Lower lobe of right lung (tissue), 2 donors: ENCODE results near the gene XYLT1. TPM values are rescaled to one million over a fixed set of nuclear protein-coding genes. Genes with fewer than 3 reads are reported as not detected.

ENCODE experiments used
- ATAC-seq, 2 donors: fragments of 200-7000 bp; cut with Tn5 transposase; one replicate each; pipeline ENCODE4 v1.9.1; 2020 to 2022; ENCODE audit warnings: mild to moderate bottlenecking in 2 of 2, moderate library complexity in 2 of 2
- DNase-seq: peaks from one replicate; pipeline ENCODE4 v3.0.0-alpha.2; 2020
- H3K27ac ChIP-seq: fragments of 200-600 bp; one replicate; pipeline ENCODE4 v1.8.0; 2022
- H3K27me3 ChIP-seq: fragments of 200-600 bp; one replicate; pipeline ENCODE4 v1.8.0; 2022; ENCODE audit warnings: low read depth
- H3K36me3 ChIP-seq: fragments of 200-600 bp; one replicate; pipeline ENCODE4 v1.8.0; 2022; ENCODE audit warnings: mild to moderate bottlenecking
- H3K4me1 ChIP-seq: fragments of 200-600 bp; one replicate; pipeline ENCODE4 v1.8.0; 2022
- H3K4me3 ChIP-seq: fragments of 200-600 bp; one replicate; pipeline ENCODE4 v1.8.0; 2022; ENCODE audit warnings: mild to moderate bottlenecking
- H3K9me3 ChIP-seq: fragments of 200-600 bp; one replicate; pipeline ENCODE4 v1.8.0; 2022
- CTCF ChIP-seq: fragments of 200-600 bp; IDR thresholded peaks from one replicate; pipeline ENCODE4 v1.8.0; 2022; ENCODE audit warnings: antibody characterized with exemption, mild to moderate bottlenecking
- intact Hi-C: fragments of 100-400 bp; cut with DNase I; formaldehyde crosslinking; loops from one replicate; pipeline ENCODE4 v1.11.0; 2022
- total RNA-seq: library from RNA; stranded (reverse); fragmentation: NEBNext Ultra II Directional; extraction: Animal tissue kit (Norgen Biotek cat#: 25700); gene quantifications from one replicate; pipeline ENCODE4 v1.2.1, GENCODE V29; 2021
- donor health status: DM: no; HTN: yes; CAD: no; lungs with severe emphysema.

Gene XYLT1
- total RNA-seq, 1 donor from 2014 or later, result 9.0 TPM

- Histone ChIP-seq H3K4me3 (no peak overlapping the region), H3K27me3 (no peaks in the 10 kb centered on the region), H3K9me3 (no peaks in the 10 kb centered on the region), H3K36me3 (no peaks in the 10 kb centered on the region), H3K27ac (no peak overlapping the region), H3K4me1 (peaks cover 29% of the 10 kb centered on the region)
- no peak for TF ChIP-seq CTCF
- DNase-seq, result no peak
- intact Hi-C loops, result no loop called here
- ATAC-seq, result no peak
Observed at GRCh38 chr16:17392857-17393692, 77.7 kb downstream of the XYLT1 start.

GRCh38 chr16:17392127-17392856 is 78.5 kb downstream of the XYLT1 start:
- ATAC-seq (no peak), DNase-seq (no peak)
- Histone ChIP-seq H3K4me1 (peaks cover 21% of the 10 kb centered on the region), H3K27ac (no peak overlapping the region), H3K27me3 (no peaks in the 10 kb centered on the region), H3K9me3 (no peaks in the 10 kb centered on the region), H3K4me3 (no peak overlapping the region), H3K36me3 (no peaks in the 10 kb centered on the region)
- intact Hi-C loops, result no loop called here
- TF ChIP-seq CTCF, result no peak

GRCh38 chr16:17391715-17392114 is 79.0 kb downstream of the XYLT1 start:
- no peak overlapping the region for H3K4me3 ChIP-seq
- H3K36me3 ChIP-seq, result no peaks in the 10 kb centered on the region
- DNase-seq (no peak), ATAC-seq (no peak)
- no peak for TF ChIP-seq CTCF
- intact Hi-C loops, result no loop called here
- no peaks in the 10 kb centered on the region for H3K9me3 ChIP-seq
- no peaks in the 10 kb centered on the region for H3K27me3 ChIP-seq
- no peak overlapping the region for H3K27ac ChIP-seq
- H3K4me1 ChIP-seq, result peaks cover 15% of the 10 kb centered on the region

GRCh38 chr16:17389384-17389783 is 81.4 kb downstream of the XYLT1 start:
- Histone ChIP-seq H3K4me1 (peaks cover 5% of the 10 kb centered on the region), H3K27ac (no peak overlapping the region), H3K9me3 (no peaks in the 10 kb centered on the region), H3K36me3 (no peaks in the 10 kb centered on the region), H3K4me3 (no peak overlapping the region), H3K27me3 (no peaks in the 10 kb centered on the region)
- DNase-seq (no peak), ATAC-seq (no peak)
- no peak for TF ChIP-seq CTCF
- intact Hi-C loops, result no loop called here

GRCh38 chr16:17387256-17387655 is 83.5 kb downstream of the XYLT1 start:
- H3K27me3 ChIP-seq, result no peaks in the 10 kb centered on the region

More at GRCh38 chr16:17387256-17387655, 83.5 kb downstream of the XYLT1 start:
- ATAC-seq (no peak), DNase-seq (no peak)
- no peak overlapping the region for H3K4me3 ChIP-seq
- no peaks in the 10 kb centered on the region for H3K9me3 ChIP-seq
- H3K4me1 ChIP-seq, result peaks cover 16% of the 10 kb centered on the region
- TF ChIP-seq CTCF, result no peak
- intact Hi-C loops, result no loop called here
- H3K27ac ChIP-seq, result no peak overlapping the region
- no peaks in the 10 kb centered on the region for H3K36me3 ChIP-seq
